ENCODE measurements around the gene PURA.

Gene PURA

GRCh38 chr5:140109759-140110645 lies 3.9 kb upstream of the PURA start:
- DNase-seq (ENCODE audit: low read depth in 2 of 2) = no peak

DNA sequence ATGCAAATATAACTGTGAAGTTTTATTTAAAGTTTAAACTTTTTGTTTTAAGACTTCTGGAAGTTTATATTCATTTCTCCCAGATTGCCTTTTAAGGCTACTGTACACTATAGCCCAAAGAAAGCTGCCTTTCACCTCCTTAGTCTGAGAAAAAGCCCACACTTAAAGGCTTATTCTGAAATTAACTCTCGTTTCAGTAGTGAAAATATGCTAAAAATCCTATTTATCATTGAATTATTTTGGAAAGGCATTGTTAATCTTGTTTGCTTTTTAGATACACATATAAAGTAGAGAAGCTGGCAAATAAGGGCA lies 3.3 kb upstream of the PURA start:
- no peak for DNase-seq (ENCODE audit: low read depth in 2 of 2)

GRCh38 chr5:140111011-140111858 lies 2.7 kb upstream of the PURA start:
- no peak for DNase-seq (ENCODE audit: low read depth in 2 of 2)

- no peak for DNase-seq (ENCODE audit: low read depth in 2 of 2)
These were observed 1.9 kb upstream of the PURA start for GRCh38 chr5:140111859-140112551.

GRCh38 chr5:140112685-140113179 lies 1.2 kb upstream of the PURA start:
- DNase-seq (ENCODE audit: low read depth in 2 of 2) = no peak

- no peak for DNase-seq (ENCODE audit: low read depth in 2 of 2)
These were observed 670 bp upstream of the PURA start for GRCh38 chr5:140113180-140113698.

DNA sequence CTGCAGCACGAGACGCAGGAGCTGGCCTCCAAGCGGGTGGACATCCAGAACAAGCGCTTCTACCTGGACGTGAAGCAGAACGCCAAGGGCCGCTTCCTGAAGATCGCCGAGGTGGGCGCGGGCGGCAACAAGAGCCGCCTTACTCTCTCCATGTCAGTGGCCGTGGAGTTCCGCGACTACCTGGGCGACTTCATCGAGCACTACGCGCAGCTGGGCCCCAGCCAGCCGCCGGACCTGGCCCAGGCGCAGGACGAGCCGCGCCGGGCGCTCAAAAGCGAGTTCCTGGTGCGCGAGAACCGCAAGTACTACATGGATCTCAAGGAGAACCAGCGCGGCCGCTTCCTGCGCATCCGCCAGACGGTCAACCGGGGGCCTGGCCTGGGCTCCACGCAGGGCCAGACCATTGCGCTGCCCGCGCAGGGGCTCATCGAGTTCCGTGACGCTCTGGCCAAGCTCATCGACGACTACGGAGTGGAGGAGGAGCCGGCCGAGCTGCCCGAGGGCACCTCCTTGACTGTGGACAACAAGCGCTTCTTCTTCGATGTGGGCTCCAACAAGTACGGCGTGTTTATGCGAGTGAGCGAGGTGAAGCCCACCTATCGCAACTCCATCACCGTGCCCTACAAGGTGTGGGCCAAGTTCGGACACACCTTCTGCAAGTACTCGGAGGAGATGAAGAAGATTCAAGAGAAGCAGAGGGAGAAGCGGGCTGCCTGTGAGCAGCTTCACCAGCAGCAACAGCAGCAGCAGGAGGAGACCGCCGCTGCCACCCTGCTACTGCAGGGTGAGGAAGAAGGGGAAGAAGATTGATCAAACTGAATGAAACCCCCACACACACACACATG lies 654 bp downstream of the PURA start:
- DNase-seq (ENCODE audit: low read depth in 2 of 2) = no peak

DNA sequence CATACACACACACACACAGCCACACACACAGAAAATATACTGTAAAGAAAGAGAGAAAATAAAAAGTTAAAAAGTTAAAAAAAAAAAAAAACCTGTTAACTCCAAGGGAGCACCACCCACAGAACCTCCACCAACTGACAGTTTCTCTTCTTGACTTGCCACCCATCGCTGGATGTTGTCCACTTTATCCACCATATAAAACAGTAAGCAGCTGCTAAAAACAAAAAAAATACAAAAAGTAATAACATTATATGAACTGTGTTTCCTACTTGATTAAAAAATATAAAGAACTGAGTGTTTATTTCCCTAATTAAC lies 1.2 kb downstream of the PURA start:
- no peak for DNase-seq (ENCODE audit: low read depth in 2 of 2)

GRCh38 chr5:140116716-140117115 lies 2.8 kb downstream of the PURA start:
- no peak for DNase-seq (ENCODE audit: low read depth in 2 of 2)

GRCh38 chr5:140117523-140117922 lies 3.6 kb downstream of the PURA start:
- DNase-seq (ENCODE audit: low read depth in 2 of 2) = no peak

DNA sequence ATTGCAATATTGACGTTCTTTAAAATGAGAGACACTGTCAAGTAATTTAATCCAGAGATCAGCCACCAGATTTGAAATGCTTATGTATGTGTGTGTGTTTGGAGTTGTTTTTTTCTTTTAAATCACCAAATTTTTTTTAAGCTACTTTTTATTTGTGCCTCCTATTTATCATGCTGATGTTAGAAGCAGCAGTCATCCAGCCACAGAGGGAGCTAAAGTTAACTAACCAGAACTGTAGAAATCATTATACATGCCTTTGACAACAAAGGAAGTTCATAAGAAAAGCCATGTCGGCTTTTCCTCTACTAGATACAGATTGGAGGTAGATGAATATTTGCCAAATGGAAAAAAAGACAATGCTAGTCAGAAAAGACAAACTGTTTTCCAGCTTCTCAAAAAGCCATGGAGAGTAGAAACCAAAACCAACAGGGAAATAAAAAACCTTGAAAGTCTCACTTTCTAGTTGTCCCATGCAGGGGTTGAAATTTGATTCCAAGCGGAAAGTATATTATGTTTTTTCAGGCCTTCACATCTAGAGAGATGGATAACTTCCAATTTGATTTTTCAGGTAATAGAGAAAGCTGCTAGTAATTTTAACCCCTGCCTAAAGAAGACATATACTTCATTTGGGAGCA lies 4.5 kb downstream of the PURA start:
- DNase-seq (ENCODE audit: low read depth in 2 of 2) = no peak

- no peak for DNase-seq (ENCODE audit: low read depth in 2 of 2)
These were observed 11.7 kb downstream of the PURA start, which contains the start of gene IGIP for GRCh38 chr5:140125637-140126036. TSS of gene IGIP (plus strand) at chr5:140125937. CDS start at chr5:140128477, 2,540 bp downstream.

DNA sequence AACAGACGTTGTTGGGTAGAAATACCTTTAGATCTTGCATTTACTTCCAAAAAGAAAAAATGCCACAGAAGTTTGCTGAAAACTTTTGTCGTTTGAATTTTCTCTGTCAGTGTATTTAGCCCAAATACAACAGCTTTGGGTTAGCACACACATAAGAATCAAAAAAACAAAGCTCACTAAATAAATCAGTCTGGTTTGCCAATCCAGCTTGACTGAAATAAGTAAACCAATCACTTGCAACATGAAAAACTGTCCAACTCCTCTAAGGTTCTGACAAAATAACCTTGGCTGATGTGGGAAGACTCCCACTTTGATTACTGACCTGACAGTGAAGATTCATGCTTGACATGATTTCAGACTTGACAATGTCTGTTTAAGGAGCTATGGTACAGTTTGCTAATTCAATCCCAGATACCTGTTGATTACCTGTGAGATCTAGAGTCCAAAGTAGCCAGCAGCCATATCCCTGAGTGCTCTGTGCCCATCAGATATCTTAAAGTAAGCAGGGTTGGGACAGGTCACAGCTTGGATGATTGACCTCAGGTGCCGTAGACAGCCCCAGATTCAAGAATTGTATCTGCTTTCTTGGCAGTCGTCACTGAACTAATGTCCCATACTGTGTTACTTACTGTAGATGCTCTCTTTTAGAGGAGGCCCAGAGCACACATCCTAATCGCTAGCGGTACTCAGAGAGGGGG lies 12.6 kb downstream of the PURA start:
- DNase-seq (ENCODE audit: low read depth in 2 of 2) = no peak

DNA sequence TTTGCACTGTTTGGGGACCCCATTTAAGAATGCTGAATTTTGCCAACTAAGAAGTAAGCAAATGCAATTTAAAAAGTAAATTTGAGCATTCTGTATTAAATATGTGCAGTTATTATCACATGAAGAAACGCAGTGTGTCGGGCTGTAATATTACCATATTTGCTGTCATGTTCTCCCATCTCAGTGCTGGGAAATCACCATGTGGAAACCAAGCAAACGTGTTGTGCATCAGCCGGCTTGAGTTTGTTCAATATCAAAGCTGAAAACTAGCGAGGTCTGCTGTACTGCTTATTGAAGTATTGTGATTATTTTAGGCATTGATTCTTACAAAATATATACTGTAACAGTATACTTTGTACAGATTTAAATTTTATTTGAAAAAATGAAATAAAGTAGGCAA lies 14.5 kb downstream of the PURA start:
- no peak for DNase-seq (ENCODE audit: low read depth in 2 of 2)

DNA sequence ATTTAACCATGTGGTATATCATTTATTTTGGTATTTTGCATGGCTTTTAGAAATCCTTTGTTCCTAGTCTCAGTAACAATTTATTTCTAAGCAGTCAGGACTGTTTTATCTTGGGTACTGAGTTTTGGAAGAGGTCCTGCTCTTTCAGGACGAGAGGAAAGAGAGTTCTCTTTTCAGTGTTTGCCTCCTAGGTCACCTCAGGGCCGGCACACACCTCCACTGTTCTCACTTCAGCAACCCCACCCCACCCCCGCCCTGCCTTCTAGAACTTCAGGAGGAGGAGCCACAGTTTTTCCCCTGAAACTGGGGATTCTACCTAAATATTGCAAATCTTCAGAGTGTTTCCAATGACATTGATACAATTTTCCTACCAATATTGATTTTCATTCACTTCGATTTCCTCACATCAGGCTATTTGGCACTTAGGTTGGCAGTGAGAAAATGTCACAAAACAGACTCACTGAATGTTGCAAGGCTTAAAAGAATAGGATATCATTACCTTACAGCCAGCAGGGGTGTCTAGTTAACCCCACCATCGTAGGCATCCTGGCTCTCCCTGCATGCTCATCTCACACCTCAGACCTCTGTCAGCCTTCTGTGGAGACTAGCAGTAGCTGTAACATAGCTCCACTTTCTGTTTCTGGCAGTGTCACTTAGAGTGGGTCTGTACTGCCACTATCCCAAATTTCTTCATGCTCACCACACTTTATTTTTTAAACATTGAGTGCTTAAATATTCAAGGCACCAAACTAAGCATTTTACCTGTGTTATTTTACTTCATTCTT lies 17.2 kb downstream of the PURA start:
- no peak for DNase-seq (ENCODE audit: low read depth in 2 of 2)

DNA sequence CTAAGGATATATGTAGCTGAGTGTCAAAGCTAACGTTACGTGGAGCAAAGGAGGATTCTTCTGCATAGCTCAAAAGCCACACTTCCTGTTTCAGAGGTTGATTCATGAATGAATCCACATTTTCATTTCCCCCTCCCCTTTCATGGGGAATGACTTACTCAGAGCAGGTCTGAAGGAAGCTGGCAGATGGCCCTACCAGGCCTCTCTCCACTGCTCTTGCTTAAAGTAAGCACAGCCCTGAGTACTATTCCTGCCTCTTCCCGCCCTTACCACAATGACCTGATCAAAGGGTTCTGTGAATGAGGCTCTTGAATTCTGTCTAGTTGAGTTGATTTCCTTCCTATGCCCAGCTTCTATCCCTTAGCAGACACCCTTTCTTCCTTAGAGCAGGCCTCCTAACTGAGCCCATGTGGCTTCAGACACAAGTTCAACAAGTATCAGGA lies 18.1 kb downstream of the PURA start:
- no peak for DNase-seq (ENCODE audit: low read depth in 2 of 2)

DNA sequence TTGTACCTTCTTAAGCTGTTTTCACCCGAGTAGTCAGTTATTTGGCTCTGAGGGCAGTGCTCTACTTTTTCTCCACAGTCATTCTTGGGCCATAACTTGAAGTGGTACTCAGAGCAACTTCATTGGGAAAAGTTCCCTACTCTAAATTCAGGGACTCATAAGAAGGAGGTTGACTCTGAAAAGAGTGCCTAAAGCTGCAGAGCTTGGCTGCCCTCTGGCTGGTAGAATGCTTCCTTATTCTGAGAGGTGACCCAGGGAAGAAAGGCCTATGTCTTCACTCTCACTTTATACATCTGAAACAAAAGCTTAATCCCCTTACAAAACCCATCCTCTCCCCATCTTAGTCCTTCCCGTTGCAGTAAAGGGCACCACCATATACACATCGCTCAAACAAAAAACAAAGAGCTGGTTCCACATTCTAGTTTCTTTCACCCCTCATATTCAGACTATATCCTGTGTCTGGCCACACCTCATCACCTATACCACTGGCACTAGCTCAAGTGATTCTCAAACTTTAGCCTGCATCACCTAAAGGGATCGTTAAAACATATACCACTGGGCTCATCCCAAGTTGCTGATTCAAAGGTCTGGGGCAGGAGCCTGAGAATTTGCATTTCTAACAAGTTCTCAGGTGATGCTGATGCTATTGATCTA lies 19.7 kb downstream of the PURA start:
- DNase-seq (ENCODE audit: low read depth in 2 of 2) = no peak

DNA sequence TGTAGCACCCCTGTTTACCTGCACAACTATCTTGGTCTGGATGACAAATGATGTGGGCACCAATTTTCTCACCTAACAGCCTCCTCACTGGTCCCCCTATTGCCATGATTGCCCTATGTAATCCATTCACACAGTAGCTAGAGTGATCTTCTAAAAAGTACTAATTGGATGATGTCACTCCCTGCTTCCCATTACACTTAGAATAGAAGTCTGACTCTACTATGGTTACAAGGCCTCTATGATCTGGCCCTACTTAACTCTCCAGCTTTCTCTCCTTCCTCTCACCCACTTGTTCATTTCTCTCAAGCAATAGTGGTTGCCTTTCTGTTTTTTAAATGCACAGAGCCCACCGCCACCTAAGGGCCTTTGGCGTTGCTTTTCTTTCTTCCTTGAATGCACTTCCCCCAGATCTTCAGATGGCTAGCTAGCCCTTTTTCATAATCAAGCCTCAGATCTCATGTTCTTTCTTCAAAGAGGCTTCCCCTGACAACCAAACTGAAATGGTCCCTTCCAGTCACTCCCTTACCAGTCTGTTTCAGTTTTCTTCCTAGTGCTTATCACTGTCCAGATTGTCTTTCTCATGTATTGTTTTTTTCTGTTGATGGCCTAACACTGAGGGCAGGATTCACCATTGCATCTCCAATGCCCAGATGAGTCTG lies 20.5 kb downstream of the PURA start:
- DNase-seq (ENCODE audit: low read depth in 2 of 2) = no peak
